HG02798 (cell line): ENCODE results near the gene NR3C2.

Experiments used
- ATAC-seq: cut with Tn5 transposase; IDR thresholded peaks from one replicate; pipeline ENCODE4 v1.9.1; 2021; ENCODE audit warnings: mild to moderate bottlenecking; ENCODE audit not compliant: unreplicated experiment, poor library complexity

NR3C2 gene

DNA sequence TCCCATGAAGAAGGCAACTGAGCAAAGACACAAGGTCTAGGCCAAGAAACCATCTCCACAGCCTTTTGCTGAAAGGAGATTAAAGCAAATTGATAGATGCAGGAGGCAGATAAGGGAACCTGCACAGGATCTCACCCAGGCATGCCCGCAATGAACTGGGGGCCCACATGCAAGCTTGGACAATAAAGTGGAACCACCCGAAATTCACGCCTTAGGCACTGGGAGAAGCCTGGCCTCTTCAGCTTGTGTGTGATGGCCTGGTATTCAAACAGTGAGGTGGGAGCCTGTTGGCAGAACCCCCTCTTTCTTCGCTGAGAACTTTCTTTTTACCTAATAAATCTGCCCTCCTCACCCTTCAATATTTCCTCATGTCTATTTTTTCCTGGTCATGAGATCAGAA lies 213.2 kb downstream of the NR3C2 start:
- ATAC-seq = no peak

DNA sequence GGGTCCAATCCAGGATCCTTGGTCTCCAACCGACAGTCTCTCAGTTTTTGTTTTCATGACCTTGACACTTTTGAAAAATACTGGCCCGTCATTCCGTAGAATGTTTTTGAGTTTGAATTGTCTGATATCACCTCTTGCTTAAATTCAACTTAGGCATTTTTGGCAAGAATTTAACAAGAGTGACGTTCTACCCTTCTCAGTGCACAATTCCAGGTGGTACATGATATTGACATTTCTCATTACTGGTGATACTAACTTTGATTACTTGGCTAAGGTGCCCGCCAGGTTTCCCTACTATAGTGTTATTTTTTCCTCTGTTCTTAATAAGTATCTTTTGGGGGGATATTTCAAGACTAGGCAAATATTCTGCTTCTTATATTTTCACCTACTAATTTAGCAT lies 215.1 kb downstream of the NR3C2 start:
- ATAC-seq = no peak

DNA sequence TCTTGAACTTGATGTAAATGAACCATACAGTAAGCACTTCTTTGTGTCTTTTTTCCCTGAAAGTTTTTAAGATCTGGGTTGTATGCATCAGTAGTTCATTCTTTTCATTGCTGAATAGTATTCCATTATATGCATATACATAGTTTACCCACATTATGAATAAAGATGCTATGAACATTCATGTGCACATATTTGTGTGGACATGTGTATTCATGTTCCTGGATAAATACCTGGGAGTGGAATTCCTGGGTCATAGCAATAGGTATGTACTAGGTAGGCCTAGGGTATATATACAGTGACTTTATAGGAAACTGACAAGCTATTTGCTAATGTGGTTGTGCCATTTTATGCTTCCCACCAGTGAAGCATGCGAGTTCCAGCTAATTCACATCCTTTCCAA lies 215.9 kb downstream of the NR3C2 start:
- no peak for ATAC-seq

DNA sequence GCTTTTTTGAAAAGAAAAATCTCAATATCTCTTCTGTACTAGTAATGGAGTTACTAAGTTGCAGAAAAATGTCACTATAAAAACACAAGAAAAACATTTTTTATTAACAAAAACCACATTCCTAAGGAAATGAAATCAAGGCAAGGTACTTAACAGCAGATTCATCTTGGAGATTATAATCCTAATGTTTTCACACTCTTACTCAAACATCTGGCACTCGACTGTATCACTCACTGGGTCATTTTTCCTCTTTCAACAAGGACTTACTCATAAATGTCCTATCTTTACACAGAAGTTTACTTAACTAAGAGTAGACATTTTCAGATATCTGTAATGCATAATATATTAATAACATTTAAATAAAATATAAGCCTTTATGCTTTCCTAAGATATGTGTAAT lies 216.6 kb downstream of the NR3C2 start:
- no peak for ATAC-seq

DNA sequence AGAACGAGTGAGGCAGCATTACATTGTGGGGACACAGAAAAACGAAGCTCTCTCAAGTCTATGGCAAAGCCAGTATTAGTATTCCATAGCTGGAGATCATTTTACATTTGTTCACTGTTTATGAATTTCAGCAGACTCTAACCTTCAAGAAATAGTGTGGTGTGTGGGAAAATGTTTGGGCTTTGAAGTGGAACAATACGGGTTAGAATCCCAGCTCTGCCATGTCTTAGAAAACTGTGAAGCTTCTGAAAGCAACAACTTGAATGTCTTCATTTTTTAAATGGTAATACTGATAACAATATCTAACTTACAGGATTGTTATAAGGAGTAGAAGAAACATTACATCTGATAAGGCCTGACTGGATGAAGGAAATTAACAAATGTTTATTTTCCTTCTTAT lies 217.7 kb downstream of the NR3C2 start:
- no peak for ATAC-seq

DNA sequence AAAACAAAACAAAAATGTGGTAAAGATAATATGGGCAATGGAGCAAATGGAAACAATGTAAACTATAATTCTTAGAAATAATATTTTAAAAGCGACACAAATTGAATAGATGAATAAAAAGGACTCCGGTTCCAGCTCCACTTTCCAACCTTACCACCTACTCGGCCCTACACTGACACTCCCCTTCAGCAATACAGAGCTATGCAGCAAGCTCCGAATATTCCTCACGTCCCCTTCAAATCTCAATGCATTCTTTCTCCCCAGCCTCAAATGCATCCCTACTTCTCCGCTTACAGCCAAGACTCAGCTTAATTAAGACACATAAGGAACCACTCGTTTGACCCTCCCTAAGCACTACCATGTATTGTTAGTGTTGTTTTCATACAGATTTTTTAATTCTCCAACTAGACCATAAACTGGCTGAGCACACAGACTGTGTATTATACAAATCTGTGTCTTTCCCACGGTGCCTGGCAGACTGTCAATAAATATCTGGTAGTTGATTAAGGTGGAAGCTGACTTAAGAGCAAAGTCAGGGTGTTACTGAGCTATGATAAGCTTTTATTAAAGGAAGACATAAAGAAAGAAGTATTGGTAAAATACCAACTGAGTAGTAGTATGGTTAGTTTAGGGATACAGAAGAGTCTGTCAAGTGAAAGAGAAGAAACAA lies 219.1 kb downstream of the NR3C2 start:
- ATAC-seq = no peak

DNA sequence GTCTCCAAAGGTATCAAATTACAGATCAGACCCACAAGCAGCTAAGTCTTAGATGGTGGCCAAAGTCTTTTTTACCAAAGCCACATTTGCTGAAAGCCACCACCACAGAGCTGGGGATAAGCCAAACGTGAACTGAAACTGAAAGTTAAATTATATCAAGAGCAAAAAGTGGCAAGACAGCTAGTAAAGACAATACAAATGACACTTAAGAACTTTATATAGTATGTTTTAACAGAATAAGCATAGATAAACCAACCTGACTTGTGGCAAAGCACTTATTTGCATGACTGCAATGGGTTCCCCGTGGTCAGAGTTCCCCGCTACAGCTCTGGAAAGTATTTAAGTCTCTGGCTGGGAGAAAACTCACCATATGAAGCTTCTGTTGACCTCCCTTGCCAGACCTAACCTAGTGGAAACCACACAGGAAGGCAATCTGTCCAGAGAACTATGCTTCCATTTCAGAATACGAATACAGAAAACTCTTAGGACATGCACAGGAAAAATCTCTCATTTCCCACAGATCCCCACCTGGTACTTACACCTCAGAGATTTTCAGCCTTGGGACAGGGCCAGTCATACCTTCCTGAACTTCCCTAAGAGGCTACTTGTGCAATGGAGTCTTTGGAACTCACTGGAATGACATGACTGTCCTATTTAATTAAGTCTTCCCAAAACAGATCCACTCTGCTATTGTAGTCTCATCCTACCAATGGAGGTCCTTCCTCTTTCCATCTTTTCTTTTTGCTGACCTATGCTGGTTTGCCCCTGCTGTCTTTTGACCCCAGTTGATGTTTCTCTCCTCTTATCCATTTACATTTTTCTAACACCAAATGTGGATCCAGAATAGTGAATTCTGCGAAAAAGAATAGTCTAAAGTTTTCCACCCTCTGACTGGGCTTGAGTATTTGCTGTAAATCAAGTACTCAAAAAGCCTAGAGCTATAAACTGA lies 225.1 kb downstream of the NR3C2 start:
- ATAC-seq = peak; percentile 90

DNA sequence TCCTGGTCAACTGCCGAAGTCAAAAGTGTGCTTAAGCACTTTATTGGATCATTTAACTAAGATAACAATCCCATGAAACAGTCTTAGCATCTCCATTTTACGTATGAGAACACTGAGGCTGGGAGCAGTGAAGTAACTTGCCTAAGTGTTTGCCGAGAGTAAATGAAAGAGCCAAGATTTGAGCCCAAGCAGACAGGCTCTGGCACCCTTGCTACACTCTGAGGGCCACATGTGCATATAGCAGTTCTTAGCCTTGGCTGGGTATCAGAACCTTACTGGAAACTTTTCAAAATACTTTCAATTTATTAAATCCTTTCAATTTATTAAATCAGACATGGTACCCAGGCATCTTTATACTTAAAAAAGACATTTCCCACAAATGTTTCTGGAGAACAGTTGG lies 225.9 kb downstream of the NR3C2 start:
- ATAC-seq = peak; percentile 6

DNA sequence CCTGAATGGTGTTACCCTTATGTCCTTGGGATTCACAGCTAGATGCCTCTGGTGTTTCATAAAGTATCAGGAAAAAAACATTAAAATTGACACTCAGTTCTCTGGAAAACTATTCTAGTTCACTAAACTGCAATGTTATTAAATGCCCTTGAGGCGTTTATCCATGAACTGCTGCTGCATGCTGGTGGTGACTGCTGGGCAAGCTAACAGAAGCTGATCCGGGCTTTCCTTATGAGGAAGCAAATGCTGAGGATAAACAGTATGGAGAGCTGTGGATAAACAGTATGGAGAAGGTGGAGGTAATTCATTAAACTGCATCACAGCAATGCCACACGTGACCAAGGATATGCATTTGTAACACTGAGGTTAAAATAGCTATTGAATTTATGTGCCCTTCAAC lies 227.0 kb downstream of the NR3C2 start:
- ATAC-seq = no peak

DNA sequence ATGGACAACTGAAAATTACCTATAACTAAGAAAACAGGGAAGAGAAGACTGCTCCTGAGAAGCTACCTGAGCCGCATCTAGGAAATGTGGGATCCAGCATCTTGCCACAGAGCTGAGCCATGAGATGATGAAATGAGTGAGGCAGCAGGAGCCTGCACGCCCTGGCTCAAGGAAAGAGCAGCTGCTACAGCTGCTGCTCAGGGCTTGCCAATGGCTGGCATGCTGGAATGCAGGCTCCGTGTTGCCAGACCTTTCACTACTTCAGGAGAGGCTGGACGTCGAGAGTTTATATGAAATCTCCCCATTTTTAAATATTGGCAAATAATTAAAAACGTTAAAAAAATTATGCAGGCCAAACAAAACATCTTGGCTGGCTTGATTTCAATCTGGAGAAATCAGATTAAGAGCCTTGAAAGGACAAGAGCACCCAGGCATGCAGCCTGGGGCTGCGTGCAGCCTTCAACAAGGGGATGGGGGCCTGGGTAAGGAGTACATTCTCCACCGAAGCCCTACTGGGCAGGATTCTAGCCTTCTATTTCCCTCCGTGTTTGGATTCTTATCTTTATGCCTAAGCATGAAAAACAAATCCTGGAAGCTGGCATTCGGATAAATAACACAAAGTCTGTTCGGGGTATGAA lies 227.6 kb downstream of the NR3C2 start:
- ATAC-seq = no peak

DNA sequence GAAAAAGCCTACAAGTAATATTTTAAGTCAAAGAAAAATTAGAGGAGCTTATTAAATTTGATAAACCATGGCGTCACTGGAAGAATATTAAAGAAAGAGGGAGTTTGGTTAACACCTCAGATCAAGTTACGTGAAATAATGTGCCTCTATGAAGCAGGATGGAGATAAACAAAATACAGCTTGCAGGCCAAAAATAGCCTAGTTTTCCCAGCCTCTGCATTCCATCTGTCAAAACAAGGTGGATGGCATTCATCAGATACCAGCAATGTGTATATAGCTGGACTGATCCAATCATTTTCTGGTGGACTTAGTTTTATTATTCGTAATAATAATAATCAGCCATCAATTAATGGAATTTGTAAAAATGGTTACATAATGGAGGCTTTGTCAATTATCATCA lies 230.7 kb downstream of the NR3C2 start:
- no peak for ATAC-seq

DNA sequence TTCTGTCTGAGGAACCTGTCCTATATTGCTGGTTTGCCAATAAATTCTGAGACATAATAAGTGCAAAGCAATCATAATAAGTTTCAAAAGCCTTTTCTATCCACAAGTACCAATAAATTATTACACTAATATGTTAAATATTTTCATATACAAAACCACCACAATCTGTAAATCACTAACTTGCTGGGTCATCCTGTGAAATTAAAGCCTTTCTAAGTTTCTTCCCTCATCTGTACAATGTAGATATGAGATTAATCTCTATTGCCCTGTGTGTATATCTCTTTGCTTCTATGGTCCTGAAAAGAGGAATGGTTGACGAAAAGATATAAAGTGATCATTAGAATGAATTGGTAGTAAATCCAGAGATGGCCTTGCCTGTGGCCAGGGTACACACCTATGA lies 231.6 kb downstream of the NR3C2 start:
- no peak for ATAC-seq

DNA sequence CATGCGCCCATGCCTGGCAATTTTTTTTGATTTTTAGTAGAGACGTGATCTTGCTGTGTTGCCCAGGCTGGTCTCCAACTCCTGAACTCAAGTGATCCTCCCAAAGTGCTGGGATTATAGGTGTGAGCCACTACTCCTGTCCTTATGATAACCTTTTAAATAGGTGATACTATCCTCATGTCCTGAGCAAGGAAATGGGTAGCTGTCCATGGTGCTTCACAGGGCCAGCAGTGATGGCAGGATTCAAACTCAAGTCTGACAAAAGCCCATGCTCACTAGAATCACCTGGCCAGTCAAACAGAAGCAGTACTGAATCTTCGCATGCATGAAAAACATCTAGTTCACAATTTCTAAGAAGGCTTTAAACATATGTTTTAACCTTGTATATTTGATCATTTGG lies 235.1 kb downstream of the NR3C2 start:
- ATAC-seq = no peak

DNA sequence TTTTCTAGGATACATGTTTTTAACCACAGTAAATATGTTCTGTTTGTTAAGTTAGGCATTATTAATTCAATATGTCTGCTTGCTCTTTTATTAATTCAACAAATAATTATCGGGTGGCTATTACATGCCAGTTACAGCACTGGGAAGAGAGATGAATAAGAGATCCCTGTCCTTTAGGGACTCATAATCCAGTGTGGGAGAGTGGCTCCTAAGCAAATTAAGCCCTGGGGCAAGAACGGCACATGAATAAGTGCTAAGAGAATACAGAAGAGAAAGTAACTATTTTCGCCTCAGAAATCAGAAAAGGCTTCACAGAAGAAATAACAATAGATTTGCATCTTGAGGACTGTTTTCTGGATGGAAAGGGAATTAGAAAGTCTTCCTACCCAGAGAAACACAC lies 236.7 kb downstream of the NR3C2 start:
- no peak for ATAC-seq

DNA sequence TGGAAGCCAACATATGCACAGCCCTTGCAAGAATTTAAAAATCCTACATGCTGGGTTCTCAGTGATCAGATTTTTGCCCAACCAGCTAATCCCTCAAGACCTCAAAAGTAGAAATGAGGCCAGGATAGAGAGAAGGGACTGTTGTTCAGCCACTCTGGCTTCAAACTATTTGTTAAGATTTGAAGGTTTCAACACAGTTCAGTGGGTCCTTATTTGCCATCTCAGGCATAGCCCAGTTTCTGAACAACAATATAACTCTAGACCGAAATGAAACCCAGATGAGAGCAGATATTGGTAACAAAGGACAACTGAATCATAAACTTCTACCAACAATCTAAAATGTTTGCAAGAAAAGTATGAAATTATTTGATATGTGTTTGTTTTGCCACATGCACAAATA lies 237.3 kb downstream of the NR3C2 start:
- no peak for ATAC-seq

DNA sequence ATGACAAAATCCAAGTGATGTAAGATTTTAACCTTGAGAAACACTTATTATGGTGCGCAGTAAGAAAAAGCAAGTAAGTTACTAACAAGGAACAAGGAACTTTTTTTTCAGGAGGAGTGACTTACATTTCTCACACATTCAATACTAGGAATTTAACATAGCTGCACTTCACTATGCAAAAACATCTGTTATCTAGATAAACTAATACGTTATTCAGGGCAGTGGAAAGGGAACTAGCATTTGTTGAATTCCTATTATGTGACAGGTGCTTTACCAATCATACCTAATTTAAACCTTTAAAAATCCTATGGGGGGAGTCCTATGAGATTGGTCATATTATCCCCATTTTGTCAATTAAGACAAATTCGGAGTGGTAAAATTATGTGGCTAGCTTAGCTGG lies 238.0 kb downstream of the NR3C2 start:
- ATAC-seq = no peak

DNA sequence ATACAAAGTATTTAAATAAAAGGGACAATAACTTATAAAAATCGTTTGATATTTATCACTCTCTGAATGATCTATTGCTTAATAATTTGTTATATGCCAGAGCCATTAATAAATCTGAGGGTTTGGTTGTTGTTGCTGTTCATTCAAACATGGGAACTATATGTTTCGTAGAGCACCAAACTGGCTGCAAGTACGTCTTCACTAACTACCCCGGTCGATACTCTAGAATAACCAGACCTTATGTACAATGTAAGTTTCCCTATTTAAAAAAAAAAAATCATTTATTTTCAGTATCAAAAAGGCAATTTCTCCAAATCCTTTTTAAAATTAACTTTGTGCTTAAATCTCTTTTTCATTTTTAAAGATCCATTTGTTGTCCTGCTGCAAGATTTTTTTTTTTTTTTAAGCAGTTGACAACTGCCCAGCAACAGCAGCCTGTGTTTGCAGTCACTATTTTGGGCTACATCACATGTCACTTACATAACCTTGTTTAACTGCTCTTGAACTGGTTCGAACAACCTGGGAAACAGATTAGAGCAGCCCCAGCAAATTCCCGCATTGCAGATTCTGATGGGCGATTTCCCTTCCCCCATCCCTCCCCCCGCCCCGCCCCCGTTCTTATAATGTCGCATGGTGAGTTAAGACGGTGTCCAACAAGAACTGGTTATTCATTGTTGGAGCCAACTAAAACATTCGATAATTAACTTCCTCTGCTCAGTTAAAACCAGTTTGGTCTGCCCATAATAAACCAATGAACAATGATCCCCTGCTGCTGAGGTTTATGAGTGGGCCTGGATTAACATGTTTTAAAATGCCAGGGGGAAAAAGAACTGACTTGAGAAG lies 238.9 kb downstream of the NR3C2 start:
- no peak for ATAC-seq

DNA sequence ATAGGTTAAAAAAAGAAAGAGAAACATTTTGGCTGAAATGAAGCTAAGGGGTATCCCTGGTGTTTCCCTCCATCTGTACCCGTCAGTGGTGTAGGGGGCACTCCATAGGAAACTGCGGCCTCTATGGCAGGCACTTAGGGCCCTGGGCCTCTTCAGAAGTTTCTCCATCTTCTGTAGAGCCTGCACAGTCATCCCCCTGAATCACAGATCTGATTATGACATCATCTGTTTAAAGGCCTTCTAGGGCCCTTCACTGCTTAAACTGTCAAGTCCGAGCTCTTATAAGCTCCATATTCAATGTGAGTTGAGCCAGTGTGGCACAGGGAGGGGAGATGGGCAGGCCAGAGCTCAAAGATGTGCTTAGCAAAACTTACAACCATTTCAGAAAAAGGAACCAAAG lies 241.3 kb downstream of the NR3C2 start:
- no peak for ATAC-seq

DNA sequence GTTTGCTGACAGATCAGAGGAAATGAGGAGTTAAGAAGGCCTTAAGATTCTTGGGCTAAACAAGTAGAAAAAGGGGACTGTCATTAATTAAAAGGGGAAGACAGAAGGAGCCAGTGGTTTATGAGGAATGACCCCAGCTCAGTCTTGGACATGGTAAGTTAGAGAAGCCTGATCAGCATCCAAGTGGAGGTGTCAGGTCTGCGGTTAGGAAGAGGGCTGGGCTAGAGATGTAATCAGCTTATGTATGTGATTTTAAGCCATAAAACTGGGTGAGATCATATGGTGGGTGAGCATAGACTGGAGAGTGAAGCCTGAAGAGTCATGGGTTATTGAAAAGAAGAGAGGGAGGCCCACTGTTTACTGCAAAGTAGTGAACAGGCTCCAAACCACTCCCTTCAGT lies 246.1 kb downstream of the NR3C2 start:
- no peak for ATAC-seq

DNA sequence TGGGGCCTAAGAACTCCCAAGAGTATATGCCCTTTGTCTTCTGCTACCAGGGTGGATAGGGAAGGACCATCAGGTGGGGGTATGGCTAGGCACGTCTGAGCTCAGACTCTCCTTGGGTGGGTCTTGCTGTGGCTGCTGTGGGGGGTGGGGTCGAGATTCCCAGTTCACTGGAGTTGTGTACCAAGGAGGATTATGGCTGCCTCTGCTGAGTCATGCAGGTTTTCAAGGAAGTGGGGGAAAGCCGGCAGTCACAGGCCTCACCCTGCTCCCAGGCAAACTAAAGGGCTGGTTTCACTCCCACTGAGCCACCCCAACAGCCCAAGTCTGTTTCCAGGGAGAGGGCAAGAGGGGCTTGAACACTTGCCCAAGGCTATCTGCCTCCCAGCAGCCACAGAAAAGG lies 249.7 kb downstream of the NR3C2 start:
- no peak for ATAC-seq
